ENCODE measurements around the gene DPP8. TPM values are rescaled to one million over a fixed set of nuclear protein-coding genes. Genes with fewer than 3 reads are reported as not detected.

The DPP8 gene
- total and polyA plus RNA-seq, 10 of the 15 experiments (the other 5 are each of a cell fraction or from before 2014, with no cell fraction given) = 12.0 to 30.6 (median 24.3) TPM

DNA sequence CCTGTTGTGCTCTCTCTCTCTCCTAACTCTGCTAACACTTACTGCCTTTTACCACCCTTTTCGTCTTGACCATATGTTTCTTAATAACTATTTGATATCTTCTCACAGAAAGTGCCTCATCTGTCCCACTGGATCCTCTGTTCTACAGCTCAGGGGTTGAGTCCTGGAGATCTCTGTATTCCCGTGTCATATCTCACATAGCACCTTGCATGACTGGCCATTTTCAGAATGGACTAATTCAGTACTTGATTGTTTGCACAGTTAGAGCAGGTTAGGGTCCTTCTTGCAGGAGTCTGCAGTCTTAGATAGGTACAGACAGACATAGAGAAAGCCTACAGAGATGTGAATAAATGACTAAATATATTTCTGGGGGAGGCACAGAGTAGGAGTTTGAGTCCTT lies 33.7 kb upstream of the DPP8 start (continued):
- TF ChIP-seq, protein P1, sequence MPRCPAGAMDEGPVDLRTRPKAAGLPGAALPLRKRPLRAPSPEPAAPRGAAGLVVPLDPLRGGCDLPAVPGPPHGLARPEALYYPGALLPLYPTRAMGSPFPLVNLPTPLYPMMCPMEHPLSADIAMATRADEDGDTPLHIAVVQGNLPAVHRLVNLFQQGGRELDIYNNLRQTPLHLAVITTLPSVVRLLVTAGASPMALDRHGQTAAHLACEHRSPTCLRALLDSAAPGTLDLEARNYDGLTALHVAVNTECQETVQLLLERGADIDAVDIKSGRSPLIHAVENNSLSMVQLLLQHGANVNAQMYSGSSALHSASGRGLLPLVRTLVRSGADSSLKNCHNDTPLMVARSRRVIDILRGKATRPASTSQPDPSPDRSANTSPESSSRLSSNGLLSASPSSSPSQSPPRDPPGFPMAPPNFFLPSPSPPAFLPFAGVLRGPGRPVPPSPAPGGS (IDR thresholded peaks at IDR 0.05; ENCODE audit: borderline replicate concordance, insufficient read depth, low read depth, low read length, poor library complexity, severe bottlenecking) = no peak
- TF ChIP-seq RAD21 (IDR thresholded peaks at IDR 0.05; ENCODE audit: insufficient read depth, low read depth, low read length) (no peak), POLR2A (IDR thresholded peaks at IDR 0.05; ENCODE audit: low read depth, low read length) (no peak), TAF1 (IDR thresholded peaks at IDR 0.05; ENCODE audit: borderline replicate concordance, low read depth, low read length) (no peak), SMARCA5 (IDR thresholded peaks at IDR 0.05) (no peak), NFIC (IDR thresholded peaks at IDR 0.05; ENCODE audit: low read depth, low read length) (no peak), POLR2AphosphoS2 (IDR thresholded peaks at IDR 0.05; ENCODE audit: low read depth, low read length) (no peak), ZNF274 (IDR thresholded peaks at IDR 0.05; ENCODE audit: insufficient read depth, insufficient read length) (no peak)

DNA sequence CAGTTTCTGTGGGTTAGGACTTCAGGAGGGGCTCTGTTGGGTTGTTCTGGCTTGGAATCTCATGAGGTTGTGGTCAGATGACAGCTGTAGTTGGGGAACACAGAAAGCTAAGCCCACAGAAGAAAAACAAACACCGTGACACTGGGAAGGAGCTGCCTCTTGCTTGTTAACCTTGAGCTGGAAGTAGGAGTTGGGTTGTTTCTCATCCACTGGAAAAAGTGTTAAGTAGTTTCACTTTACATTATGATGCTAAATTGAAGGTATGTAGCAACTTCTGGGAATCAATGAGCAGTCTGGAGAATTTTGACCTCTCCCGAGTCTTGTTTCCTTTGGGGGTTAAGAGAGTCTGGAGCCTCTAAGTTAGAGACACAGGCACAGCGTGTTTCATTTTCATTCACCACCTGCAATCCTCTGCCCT lies 33.2 kb upstream of the DPP8 start:
- 100% methylated on average over 3 of the region's 3 CpGs for WGBS (ENCODE audit: insufficient coverage, insufficient replicate concordance, low lambda C conversion rate, missing lambda C conversion rate)
- BruUV-seq (replicated peaks) = no TSS peak
- intact Hi-C loops (cut with micrococcal nuclease; ENCODE audit: unreplicated experiment) = no loop called here
- ChIA-PET RAD21 (ENCODE audit: unreplicated experiment) (no interaction called here), POLR2A (interaction anchor here (0.6 kb wide), 1 partner anchor 756 kb away, joined by 3 read pairs; no protein-coding TSS in a partner anchor), SMC1A (ENCODE audit: uncharacterized antibody, unreplicated experiment) (interaction anchor here (0.7 to 1.2 kb wide), 2 partner anchors 46 to 87 kb away, joined by 3 read pairs; no protein-coding TSS in a partner anchor), CTCF (no interaction called here)
- no peak for FAIRE-seq
- no peak for ATAC-seq
- Histone ChIP-seq H3K4me3 (no peak overlapping the region), H3K36me3 (ENCODE audit: control insufficient read depth in 2 of 2, insufficient read depth in 2 of 2, low read length in 1 of 2) (peaks cover 0 to 3% of the 10 kb centered on the region in 2 experiments; a peak in 3 of 4 replicates), H3K9me3 (replicated peaks; ENCODE audit: control insufficient read depth, insufficient read depth, low read length) (no peaks in the 10 kb centered on the region), H3K79me2 (ENCODE audit: control insufficient read depth, insufficient read depth, low read length) (no peaks in the 10 kb centered on the region; the same call in 1 of the 2 replicates), H3K4me1 (ENCODE audit: control insufficient read depth, insufficient read depth, low read length) (no peaks in the 10 kb centered on the region; the same call in 1 of the 2 replicates), H3K9ac (ENCODE audit: control insufficient read depth, insufficient read depth, low read length) (no peak overlapping the region), H4K20me1 (ENCODE audit: control insufficient read depth, insufficient read depth) (no peaks in the 10 kb centered on the region), H3K27ac (ENCODE audit: control insufficient read depth, insufficient read depth) (no peak overlapping the region), H2AFZ (ENCODE audit: control insufficient read depth, low read depth, low read length) (no peak overlapping the region), H3K4me2 (ENCODE audit: control insufficient read depth, insufficient read depth) (no peak overlapping the region), H3K27me3 (replicated peaks in 1 of 2; ENCODE audit: control insufficient read depth in 2 of 2, insufficient read depth in 2 of 2, low read length in 1 of 2) (no peaks in the 10 kb centered on the region)
- no peak for DNase-seq (ENCODE audit: low read depth, low spot score)
- no peak for TF ChIP-seq TCF3 (IDR thresholded peaks at IDR 0.05; ENCODE audit: borderline replicate concordance, insufficient read depth, low read depth, low read length)
- no peak for TF ChIP-seq HCFC1 (IDR thresholded peaks at IDR 0.05; ENCODE audit: low read length)
- TF ChIP-seq, protein P2, sequence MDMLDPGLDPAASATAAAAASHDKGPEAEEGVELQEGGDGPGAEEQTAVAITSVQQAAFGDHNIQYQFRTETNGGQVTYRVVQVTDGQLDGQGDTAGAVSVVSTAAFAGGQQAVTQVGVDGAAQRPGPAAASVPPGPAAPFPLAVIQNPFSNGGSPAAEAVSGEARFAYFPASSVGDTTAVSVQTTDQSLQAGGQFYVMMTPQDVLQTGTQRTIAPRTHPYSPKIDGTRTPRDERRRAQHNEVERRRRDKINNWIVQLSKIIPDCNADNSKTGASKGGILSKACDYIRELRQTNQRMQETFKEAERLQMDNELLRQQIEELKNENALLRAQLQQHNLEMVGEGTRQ (IDR thresholded peaks at IDR 0.05; ENCODE audit: borderline replicate concordance, low read depth, low read length) = no peak
- TF ChIP-seq NFYA (IDR thresholded peaks at IDR 0.05; ENCODE audit: borderline replicate concordance, low read depth, low read length) = no peak
- TF ChIP-seq KDM1A (IDR thresholded peaks at IDR 0.05; ENCODE audit: borderline replicate concordance) = no peak
- no peak for TF ChIP-seq KAT2A (conservative IDR thresholded peaks at IDR 0.05; ENCODE audit: control insufficient read depth, low read depth, low read length)
- TF ChIP-seq ZNF24 (IDR thresholded peaks at IDR 0.05) = no peak
- TF ChIP-seq ESRRA (IDR thresholded peaks at IDR 0.05; ENCODE audit: low read length) = no peak
- TF ChIP-seq GABPA (IDR thresholded peaks at IDR 0.05; ENCODE audit: low read depth) = no peak
- in situ Hi-C loops (cut with MboI) = no loop called here
